Measurements from ENCODE around the gene IFNAR1. TPM values are rescaled to one million over a fixed set of nuclear protein-coding genes. Genes with fewer than 3 reads are reported as not detected.

IFNAR1 gene
- total and polyA plus RNA-seq, 5 donors: 9.6 to 28.7 (median 25.1) TPM

- H3K27ac ChIP-seq (ENCODE audit: low read length): no peak overlapping the region
- H3K27me3 ChIP-seq (ENCODE audit: control insufficient read depth, insufficient read depth): no peaks in the 10 kb centered on the region
- H3K4me3 ChIP-seq (ENCODE audit: low read length): no peak overlapping the region
- intact Hi-C loops (cut with DNase I): no loop called here
- DNase-seq (no peak), ATAC-seq (peak in 1 of 2 donors; percentile 10)
- no peaks in the 10 kb centered on the region for H3K9me3 ChIP-seq (ENCODE audit: control insufficient read depth, low read length)
- peaks cover 7% of the 10 kb centered on the region for H3K4me1 ChIP-seq (ENCODE audit: control insufficient read depth, insufficient read depth, low read length)
- 72% methylated on average over 5 of the region's 5 CpGs for WGBS
These were observed 32.0 kb upstream of the IFNAR1 start for GRCh38 chr21:33292724-33293123.

DNA sequence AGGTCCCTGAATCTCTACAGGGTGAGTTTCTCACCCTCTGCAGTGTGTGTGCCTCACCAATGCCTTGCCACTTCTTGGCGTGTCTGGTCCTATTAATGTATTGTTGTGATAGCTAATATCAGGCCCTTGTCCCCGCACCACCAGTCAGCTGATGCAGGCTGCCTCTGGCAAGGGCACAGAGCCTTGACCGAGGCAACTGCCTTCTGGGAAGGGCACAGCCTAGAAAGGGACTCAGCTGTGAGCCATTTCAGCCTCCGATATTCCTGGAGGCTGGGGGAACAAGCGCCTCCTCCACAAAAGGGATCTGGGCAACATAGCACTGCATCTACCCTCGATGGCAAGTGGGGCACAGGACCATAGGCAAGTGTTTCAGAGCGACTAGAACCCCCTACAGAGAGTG lies 31.6 kb upstream of the IFNAR1 start:
- no peak for ATAC-seq
- Histone ChIP-seq H3K4me1 (ENCODE audit: control insufficient read depth, insufficient read depth, low read length) (peaks cover 4% of the 10 kb centered on the region), H3K27me3 (ENCODE audit: control insufficient read depth, insufficient read depth) (no peaks in the 10 kb centered on the region), H3K27ac (ENCODE audit: low read length) (peak overlapping the region; percentile 17), H3K4me3 (ENCODE audit: low read length) (no peak overlapping the region), H3K9me3 (ENCODE audit: control insufficient read depth, low read length) (no peaks in the 10 kb centered on the region)
- no peak for DNase-seq
- intact Hi-C loops (cut with DNase I): no loop called here
- WGBS: 86% methylated on average over 7 of the region's 7 CpGs

- 67% methylated on average over 7 of the region's 7 CpGs for WGBS
- H3K27ac ChIP-seq (ENCODE audit: low read length): no peak overlapping the region
- H3K9me3 ChIP-seq (ENCODE audit: control insufficient read depth, low read length): no peaks in the 10 kb centered on the region
- no peaks in the 10 kb centered on the region for H3K27me3 ChIP-seq (ENCODE audit: control insufficient read depth, insufficient read depth)
- H3K4me3 ChIP-seq (ENCODE audit: low read length): no peak overlapping the region
- intact Hi-C loops (cut with DNase I): no loop called here
- DNase-seq (no peak), ATAC-seq (no peak)
- H3K4me1 ChIP-seq (ENCODE audit: control insufficient read depth, insufficient read depth, low read length): peaks cover 4% of the 10 kb centered on the region
These were observed 31.0 kb upstream of the IFNAR1 start for GRCh38 chr21:33293811-33294216.

- Histone ChIP-seq H3K27me3 (ENCODE audit: control insufficient read depth, insufficient read depth) (no peaks in the 10 kb centered on the region), H3K9me3 (ENCODE audit: control insufficient read depth, low read length) (no peaks in the 10 kb centered on the region), H3K27ac (ENCODE audit: low read length) (no peak overlapping the region), H3K4me3 (ENCODE audit: low read length) (no peak overlapping the region), H3K4me1 (ENCODE audit: control insufficient read depth, insufficient read depth, low read length) (peaks cover 5% of the 10 kb centered on the region)
- WGBS: 91% methylated on average over 6 of the region's 6 CpGs
- ATAC-seq (no peak), DNase-seq (no peak)
- intact Hi-C loops (cut with DNase I): no loop called here
These were observed 28.6 kb upstream of the IFNAR1 start for GRCh38 chr21:33296156-33296555.

DNA sequence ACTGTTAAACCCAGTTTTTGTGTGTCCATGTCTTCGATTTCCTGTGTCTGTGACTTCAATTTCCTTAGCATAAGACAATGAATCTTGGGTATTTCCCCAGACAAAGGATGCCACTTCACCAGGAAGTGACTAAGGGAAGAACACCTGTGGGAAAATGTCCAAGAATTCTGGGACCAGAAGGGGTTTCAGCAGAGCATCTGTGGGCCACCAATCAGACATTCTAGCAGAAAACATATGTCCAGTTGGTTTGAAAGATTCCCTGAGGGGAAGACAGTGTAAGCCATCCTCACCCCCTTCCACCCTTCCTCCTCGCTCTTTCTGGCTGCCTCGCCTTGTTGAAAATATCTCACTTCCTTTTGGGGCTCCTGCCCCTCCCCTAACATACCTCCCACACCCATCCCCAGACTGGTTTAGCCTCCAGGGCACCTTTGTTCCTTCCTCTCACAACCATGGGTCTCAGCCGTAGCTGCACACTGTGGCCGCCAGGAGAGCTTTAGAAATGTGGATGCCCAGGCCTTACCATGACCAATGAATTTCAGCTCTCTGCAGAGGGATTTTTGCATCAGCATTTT lies 25.5 kb upstream of the IFNAR1 start:
- H3K4me1 ChIP-seq (ENCODE audit: control insufficient read depth, insufficient read depth, low read length): peaks cover 14% of the 10 kb centered on the region
- ATAC-seq: peak; percentile 34 to 44
- intact Hi-C loops (cut with DNase I): no loop called here

DNA sequence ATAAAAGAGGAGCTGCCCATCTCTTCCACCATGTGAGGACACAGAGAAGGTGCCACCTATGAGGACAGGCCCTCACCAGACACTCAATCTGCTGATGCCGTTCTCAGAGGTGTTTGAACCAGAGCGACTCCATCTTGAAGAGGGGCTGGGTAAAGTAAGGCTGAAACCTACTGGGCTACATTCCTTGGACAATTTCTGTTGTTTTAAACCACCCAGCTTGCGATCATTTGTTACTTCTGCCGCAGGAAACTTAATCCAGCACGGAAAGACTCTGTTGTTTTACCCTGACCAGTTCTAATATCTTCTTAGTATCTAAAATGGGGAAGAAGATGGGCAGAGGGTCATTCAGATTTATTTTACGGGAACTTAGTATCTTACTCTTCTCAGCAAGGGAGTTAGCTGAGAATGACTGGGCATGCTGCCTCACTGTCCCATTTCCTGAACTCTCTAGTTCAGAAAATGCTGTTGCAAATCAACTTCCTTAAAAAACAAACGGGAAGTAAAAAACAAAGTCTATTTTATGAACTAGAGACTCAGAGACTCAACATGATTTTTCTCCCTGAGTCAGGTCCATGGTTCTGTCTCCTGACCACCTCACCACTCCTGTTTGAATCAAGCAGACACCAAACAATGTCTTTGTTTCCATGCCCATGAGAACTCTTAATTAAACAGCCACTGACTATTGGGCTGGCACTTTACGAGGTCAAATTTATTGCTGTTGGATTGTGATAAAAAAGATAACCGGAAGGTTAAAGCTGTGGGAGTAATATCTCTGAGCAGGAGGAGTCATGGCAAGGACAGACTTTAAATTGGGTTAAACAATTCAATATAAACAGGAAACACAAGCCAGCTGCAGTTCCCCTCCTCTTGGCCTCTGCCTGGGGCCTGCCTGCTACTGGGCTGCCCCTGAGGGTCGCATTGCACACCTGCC lies 23.8 kb upstream of the IFNAR1 start:
- Histone ChIP-seq H3K4me3 (ENCODE audit: low read length) (no peak overlapping the region), H3K27ac (ENCODE audit: low read length) (peak overlapping the region; percentile 91), H3K9me3 (ENCODE audit: control insufficient read depth, low read length) (no peaks in the 10 kb centered on the region), H3K27me3 (ENCODE audit: control insufficient read depth, insufficient read depth) (no peaks in the 10 kb centered on the region), H3K4me1 (ENCODE audit: control insufficient read depth, insufficient read depth, low read length) (peaks cover 14% of the 10 kb centered on the region)
- intact Hi-C loops (cut with DNase I): no loop called here
- DNase-seq (peak in 1 of 3 donors; percentile 64), ATAC-seq (peak; percentile 54 to 59)
- WGBS: 45% methylated on average over 10 of the region's 10 CpGs

More for the DNA sequence above, 25.5 kb upstream of the IFNAR1 start:
- no peak for DNase-seq
- Histone ChIP-seq H3K9me3 (ENCODE audit: control insufficient read depth, low read length) (no peaks in the 10 kb centered on the region), H3K27me3 (ENCODE audit: control insufficient read depth, insufficient read depth) (no peaks in the 10 kb centered on the region), H3K27ac (ENCODE audit: low read length) (no peak overlapping the region), H3K4me3 (ENCODE audit: low read length) (no peak overlapping the region)
- WGBS: 64% methylated on average over 5 of the region's 5 CpGs

DNA sequence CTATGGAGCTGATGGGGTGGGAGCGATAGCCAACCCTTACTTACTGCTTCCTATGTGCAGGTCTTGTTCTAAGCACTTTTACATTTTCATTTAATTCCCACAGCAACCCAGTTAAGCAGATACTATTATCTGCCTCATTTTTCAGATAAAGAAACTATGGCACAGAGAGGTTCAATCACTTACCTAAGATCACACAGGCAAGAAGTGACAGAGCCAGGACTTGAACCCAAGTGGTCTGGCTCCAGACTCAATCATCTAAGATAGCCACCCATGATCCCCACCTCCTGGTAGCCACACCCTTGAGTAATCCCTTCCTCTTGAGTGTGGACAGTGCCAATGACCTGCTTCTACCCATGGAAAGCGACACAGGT lies 23.2 kb upstream of the IFNAR1 start:
- ATAC-seq: no peak
- Histone ChIP-seq H3K4me3 (ENCODE audit: low read length) (no peak overlapping the region), H3K9me3 (ENCODE audit: control insufficient read depth, low read length) (no peaks in the 10 kb centered on the region), H3K4me1 (ENCODE audit: control insufficient read depth, insufficient read depth, low read length) (peaks cover 14% of the 10 kb centered on the region), H3K27me3 (ENCODE audit: control insufficient read depth, insufficient read depth) (no peaks in the 10 kb centered on the region), H3K27ac (ENCODE audit: low read length) (peak overlapping the region; percentile 89)
- intact Hi-C loops (cut with DNase I): no loop called here
- no peak for DNase-seq
- 83% methylated on average over 2 of the region's 2 CpGs for WGBS

GRCh38 chr21:33302055-33302454 lies 22.7 kb upstream of the IFNAR1 start:
- DNase-seq (no peak), ATAC-seq (no peak)
- intact Hi-C loops (cut with DNase I): no loop called here
- 87% methylated on average over 7 of the region's 7 CpGs for WGBS
- Histone ChIP-seq H3K27ac (ENCODE audit: low read length) (peak overlapping the region; percentile 89), H3K4me1 (ENCODE audit: control insufficient read depth, insufficient read depth, low read length) (peaks cover 14% of the 10 kb centered on the region), H3K27me3 (ENCODE audit: control insufficient read depth, insufficient read depth) (no peaks in the 10 kb centered on the region), H3K9me3 (ENCODE audit: control insufficient read depth, low read length) (no peaks in the 10 kb centered on the region), H3K4me3 (ENCODE audit: low read length) (no peak overlapping the region)

DNA sequence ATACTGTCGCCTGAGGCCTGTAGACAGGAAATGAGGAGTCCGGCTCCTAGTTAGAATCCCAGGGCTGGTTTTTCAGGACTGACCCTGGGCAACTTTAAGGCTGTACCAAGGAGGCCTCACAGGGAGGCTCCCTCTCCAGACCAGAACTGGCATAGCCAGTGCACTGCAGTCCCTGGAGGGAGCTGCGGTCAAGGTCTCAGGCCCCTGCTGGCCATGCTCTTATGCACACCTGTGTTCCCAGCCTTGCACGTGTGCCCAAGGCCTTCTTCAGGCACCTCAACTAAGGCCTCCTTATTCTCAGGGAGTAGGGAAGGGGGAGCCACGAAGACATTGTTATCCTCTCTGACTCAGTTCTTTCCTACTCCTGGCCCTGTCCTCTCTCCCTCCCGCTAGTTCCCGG lies 22.0 kb upstream of the IFNAR1 start:
- peaks cover 14% of the 10 kb centered on the region for H3K4me1 ChIP-seq (ENCODE audit: control insufficient read depth, insufficient read depth, low read length)
- ATAC-seq: no peak
- H3K9me3 ChIP-seq (ENCODE audit: control insufficient read depth, low read length): no peaks in the 10 kb centered on the region
- 96% methylated on average over 7 of the region's 7 CpGs for WGBS
- DNase-seq: no peak
- intact Hi-C loops (cut with DNase I): no loop called here
- H3K27ac ChIP-seq (ENCODE audit: low read length): no peak overlapping the region
- H3K4me3 ChIP-seq (ENCODE audit: low read length): no peak overlapping the region
- no peaks in the 10 kb centered on the region for H3K27me3 ChIP-seq (ENCODE audit: control insufficient read depth, insufficient read depth)

DNA sequence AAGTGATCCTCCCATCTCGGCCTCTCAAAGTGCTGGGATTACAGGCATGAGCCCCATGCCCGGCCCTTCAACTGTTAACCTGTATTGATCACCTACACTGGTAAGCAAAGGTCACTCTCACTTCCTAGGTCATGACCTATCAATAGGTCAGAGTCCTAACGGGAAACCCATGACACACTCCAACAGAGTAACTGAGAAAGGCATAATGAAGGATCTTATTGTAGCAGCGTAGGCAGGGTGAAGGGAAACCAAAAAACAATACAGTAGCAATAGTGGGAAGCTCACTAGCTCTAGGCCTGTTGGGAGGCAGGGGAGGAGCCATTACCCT lies 19.5 kb upstream of the IFNAR1 start:
- H3K27ac ChIP-seq (ENCODE audit: low read length): no peak overlapping the region
- WGBS: 95% methylated on average over 4 of the region's 4 CpGs

DNA sequence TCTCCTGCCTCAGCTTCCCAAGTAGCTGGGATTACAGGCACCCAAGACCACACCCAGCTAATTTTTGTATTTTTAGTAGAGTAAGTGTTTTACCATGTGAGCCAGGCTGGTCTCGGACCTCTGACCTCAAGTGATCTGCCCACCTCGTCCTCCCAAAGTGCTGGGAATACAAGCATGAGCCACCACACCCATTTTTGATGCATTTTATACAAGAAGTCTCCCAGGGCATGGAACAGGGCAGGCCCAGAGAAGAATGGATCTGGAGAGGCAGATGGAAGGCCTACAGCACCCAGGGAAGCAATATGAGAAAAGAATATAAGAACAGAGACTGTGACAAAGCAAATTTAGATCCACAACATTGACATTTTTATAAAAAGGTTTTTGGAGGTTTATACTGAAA lies 18.8 kb upstream of the IFNAR1 start:
- intact Hi-C loops (cut with DNase I): no loop called here
- no peak overlapping the region for H3K27ac ChIP-seq (ENCODE audit: low read length)
- no peaks in the 10 kb centered on the region for H3K9me3 ChIP-seq (ENCODE audit: control insufficient read depth, low read length)
- H3K4me1 ChIP-seq (ENCODE audit: control insufficient read depth, insufficient read depth, low read length): peaks cover 10% of the 10 kb centered on the region
- ATAC-seq: no peak
- no peaks in the 10 kb centered on the region for H3K27me3 ChIP-seq (ENCODE audit: control insufficient read depth, insufficient read depth)
- no peak overlapping the region for H3K4me3 ChIP-seq (ENCODE audit: low read length)
- DNase-seq: no peak
- WGBS: 93% methylated on average over 2 of the region's 2 CpGs

More for the DNA sequence above, 19.5 kb upstream of the IFNAR1 start:
- ATAC-seq (no peak), DNase-seq (no peak)
- H3K27me3 ChIP-seq (ENCODE audit: control insufficient read depth, insufficient read depth): no peaks in the 10 kb centered on the region
- H3K4me1 ChIP-seq (ENCODE audit: control insufficient read depth, insufficient read depth, low read length): peaks cover 12% of the 10 kb centered on the region
- no peak overlapping the region for H3K4me3 ChIP-seq (ENCODE audit: low read length)
- no peaks in the 10 kb centered on the region for H3K9me3 ChIP-seq (ENCODE audit: control insufficient read depth, low read length)
- intact Hi-C loops (cut with DNase I): no loop called here

Data from right cardiac atrium (tissue), 5 donors.